ENCODE measurements around the gene XRCC4.
"Not testable (repeated sequence)": the region's sequence is repeated elsewhere in the genome, so short reads cannot be mapped to it uniquely, and the experiment has no call there.

XRCC4 gene

DNA sequence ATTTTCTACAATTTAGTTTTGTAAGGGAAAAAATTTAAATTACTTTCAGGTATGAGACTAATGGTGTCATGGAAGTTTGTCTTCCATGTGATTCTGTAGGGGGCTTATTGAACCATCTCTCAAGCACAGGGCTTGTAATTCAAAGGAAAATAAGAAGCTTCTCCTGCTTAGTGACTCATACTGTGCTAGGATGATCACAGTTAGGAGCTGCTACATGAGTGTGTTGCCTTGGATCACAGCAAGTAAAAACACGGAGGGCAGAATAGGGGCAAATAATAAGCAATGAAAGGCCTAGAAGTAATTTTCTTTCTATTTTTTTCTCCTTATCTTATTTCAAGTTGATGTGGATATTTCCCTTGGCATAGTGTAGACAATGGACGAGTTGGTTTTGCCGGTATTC, 29.1 kb upstream of the XRCC4 start:
- no peak overlapping the region for H3K9ac ChIP-seq (ENCODE audit: low read length)
- no peaks in the 10 kb centered on the region for H3K9me3 ChIP-seq (ENCODE audit: control insufficient read depth, insufficient read depth, low read depth, low read length)
- H3K4me1 ChIP-seq (ENCODE audit: control insufficient read depth, insufficient read depth, low read length) = no peaks in the 10 kb centered on the region
- no peaks in the 10 kb centered on the region for H3K27me3 ChIP-seq (ENCODE audit: control insufficient read depth, insufficient read depth, low read length)
- H3K4me3 ChIP-seq (ENCODE audit: low read depth, low read length) = no peak overlapping the region
- H3K27ac ChIP-seq (ENCODE audit: low read depth, low read length) = no peak overlapping the region
- H3K36me3 ChIP-seq (ENCODE audit: control insufficient read depth, insufficient read depth, low read length) = peaks cover 22% of the 10 kb centered on the region

DNA sequence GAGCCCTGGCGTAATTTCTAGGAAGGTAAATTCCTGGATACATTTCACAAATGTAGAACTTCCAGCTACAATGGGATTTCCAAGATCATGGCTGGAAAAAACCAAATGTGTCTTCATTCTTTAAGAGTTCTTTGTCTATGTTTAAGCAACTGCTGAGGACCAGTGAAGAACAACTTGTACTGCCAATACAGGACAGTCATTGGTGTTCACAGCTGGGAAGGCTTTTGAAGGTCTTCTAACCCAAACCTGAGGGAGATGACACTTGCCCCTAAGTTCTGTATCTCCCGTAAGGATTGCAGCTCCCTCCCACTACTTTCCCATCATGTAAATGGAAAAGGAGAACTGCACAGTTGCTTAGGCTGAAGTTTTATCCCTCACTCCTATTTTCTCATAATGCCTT, 28.5 kb upstream of the XRCC4 start:
- no peaks in the 10 kb centered on the region for H3K4me1 ChIP-seq (ENCODE audit: control insufficient read depth, insufficient read depth, low read length)
- H3K9ac ChIP-seq (ENCODE audit: low read length) = no peak overlapping the region
- H3K27ac ChIP-seq (ENCODE audit: low read depth, low read length) = no peak overlapping the region
- no peak overlapping the region for H3K4me3 ChIP-seq (ENCODE audit: low read depth, low read length)
- peaks cover 27% of the 10 kb centered on the region for H3K36me3 ChIP-seq (ENCODE audit: control insufficient read depth, insufficient read depth, low read length)
- H3K9me3 ChIP-seq (ENCODE audit: control insufficient read depth, insufficient read depth, low read depth, low read length) = no peaks in the 10 kb centered on the region
- no peaks in the 10 kb centered on the region for H3K27me3 ChIP-seq (ENCODE audit: control insufficient read depth, insufficient read depth, low read length)

DNA sequence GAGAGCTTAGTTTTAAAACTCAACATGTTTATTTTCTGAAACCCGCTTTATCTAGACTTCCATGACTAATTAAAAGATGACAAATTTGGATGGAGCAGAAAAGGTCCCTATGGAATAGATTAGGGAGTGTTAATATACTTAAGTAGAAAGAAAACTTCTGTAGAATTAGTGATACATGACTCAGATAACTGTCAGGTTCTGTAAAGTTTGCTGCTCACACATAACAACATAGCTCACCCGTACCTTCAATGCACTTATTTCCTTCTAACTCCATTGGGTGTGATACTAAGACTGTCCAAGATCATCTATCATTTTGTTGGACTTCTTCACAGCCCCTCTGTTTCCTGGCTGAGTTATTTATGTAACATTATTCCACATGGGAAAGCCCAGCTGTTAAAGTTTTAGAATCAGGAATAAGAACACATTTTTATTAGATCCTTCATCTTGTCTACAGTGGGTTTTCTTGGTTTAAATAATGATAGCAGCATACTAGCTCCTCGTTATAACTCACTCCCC, 27.9 kb upstream of the XRCC4 start:
- Histone ChIP-seq H3K4me1 (ENCODE audit: control insufficient read depth, insufficient read depth, low read length) (no peaks in the 10 kb centered on the region), H3K27me3 (ENCODE audit: control insufficient read depth, insufficient read depth, low read length) (no peaks in the 10 kb centered on the region), H3K4me3 (ENCODE audit: low read depth, low read length) (no peak overlapping the region), H3K27ac (ENCODE audit: low read depth, low read length) (no peak overlapping the region), H3K9ac (ENCODE audit: low read length) (no peak overlapping the region), H3K36me3 (ENCODE audit: control insufficient read depth, insufficient read depth, low read length) (peaks cover 33% of the 10 kb centered on the region), H3K9me3 (ENCODE audit: control insufficient read depth, insufficient read depth, low read depth, low read length) (no peaks in the 10 kb centered on the region)

DNA sequence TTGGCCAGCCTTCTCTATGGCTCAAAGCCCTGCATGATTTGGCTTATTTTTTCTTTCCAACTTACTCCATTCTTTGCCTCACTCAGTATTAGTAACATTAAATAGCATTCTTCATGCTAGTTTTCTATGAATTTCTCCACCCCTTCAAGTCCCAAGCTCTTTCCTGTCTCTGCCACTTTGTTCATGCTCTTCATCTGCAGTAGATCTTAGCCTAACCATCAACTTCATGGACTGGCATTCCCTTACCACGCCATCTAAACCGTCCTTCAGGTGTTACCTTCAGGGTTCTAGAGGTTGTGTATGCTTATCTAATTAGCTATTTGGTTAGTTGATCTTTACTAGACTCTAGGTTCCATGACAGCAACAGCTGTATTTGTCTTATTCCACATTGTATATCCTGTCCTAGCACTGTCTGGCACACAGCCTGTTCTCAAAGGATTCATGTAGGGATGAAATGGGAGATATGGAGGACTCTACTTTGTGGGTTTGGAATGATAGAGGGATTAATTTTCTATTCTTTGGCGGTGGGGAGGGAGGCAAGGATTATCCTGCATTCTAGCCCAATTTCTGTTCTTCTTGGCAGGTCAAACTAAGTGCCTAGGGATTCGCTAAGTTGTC, 26.5 kb upstream of the XRCC4 start:
- Histone ChIP-seq H3K27ac (ENCODE audit: low read depth, low read length) (no peak overlapping the region), H3K9ac (ENCODE audit: low read length) (no peak overlapping the region), H3K9me3 (ENCODE audit: control insufficient read depth, insufficient read depth, low read depth, low read length) (no peaks in the 10 kb centered on the region), H3K36me3 (ENCODE audit: control insufficient read depth, insufficient read depth, low read length) (peaks cover 45% of the 10 kb centered on the region), H3K27me3 (ENCODE audit: control insufficient read depth, insufficient read depth, low read length) (no peaks in the 10 kb centered on the region), H3K4me1 (ENCODE audit: control insufficient read depth, insufficient read depth, low read length) (no peaks in the 10 kb centered on the region), H3K4me3 (ENCODE audit: low read depth, low read length) (no peak overlapping the region)

DNA sequence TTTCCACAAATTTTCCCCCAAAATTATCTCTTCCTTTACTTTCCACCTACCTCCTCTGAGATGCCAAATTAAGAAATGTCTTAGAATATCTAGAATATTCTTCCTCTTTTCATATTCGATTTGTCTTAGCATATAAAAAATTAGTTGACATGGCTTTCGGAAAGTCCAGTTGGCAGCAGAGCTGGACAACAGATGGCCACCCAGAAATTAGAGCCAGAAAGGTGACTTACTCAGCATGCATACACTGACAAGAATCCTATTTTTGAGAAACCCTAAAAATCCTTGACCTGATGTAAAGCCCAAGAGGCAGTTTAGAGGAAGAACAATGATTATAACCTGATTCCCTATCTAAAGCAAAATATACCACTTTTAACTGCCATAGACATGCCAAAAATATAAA, 22.2 kb upstream of the XRCC4 start:
- no peaks in the 10 kb centered on the region for H3K27me3 ChIP-seq (ENCODE audit: control insufficient read depth, insufficient read depth, low read length)
- no peaks in the 10 kb centered on the region for H3K9me3 ChIP-seq (ENCODE audit: control insufficient read depth, insufficient read depth, low read depth, low read length)
- no peak overlapping the region for H3K4me3 ChIP-seq (ENCODE audit: low read depth, low read length)
- no peak overlapping the region for H3K9ac ChIP-seq (ENCODE audit: low read length)
- peaks cover 82% of the 10 kb centered on the region for H3K36me3 ChIP-seq (ENCODE audit: control insufficient read depth, insufficient read depth, low read length)
- H3K4me1 ChIP-seq (ENCODE audit: control insufficient read depth, insufficient read depth, low read length) = no peaks in the 10 kb centered on the region
- H3K27ac ChIP-seq (ENCODE audit: low read depth, low read length) = no peak overlapping the region

DNA sequence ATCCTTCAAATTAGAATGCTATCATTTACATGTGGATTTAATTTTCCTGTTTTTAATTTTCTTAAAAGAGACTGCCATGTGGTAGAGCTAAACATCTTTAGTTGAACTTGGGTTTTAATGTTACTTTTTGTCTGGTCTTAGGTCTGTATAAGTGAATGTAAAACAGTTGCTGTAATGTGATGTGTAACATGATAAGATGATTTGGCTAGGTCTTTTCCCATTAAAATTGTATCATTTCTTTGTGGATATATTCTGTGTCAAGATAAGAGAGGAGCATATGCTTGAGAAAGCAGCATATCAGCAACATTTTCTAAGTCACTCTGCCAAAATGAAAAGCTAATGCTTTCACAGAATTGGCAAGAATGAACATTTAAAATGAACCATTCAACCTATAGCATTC, 18.6 kb upstream of the XRCC4 start:
- Histone ChIP-seq H3K9me3 (ENCODE audit: control insufficient read depth, insufficient read depth, low read depth, low read length) (no peaks in the 10 kb centered on the region), H3K4me3 (ENCODE audit: low read depth, low read length) (no peak overlapping the region), H3K4me1 (ENCODE audit: control insufficient read depth, insufficient read depth, low read length) (no peaks in the 10 kb centered on the region), H3K36me3 (ENCODE audit: control insufficient read depth, insufficient read depth, low read length) (peaks cover 88% of the 10 kb centered on the region), H3K9ac (ENCODE audit: low read length) (no peak overlapping the region), H3K27me3 (ENCODE audit: control insufficient read depth, insufficient read depth, low read length) (no peaks in the 10 kb centered on the region), H3K27ac (ENCODE audit: low read depth, low read length) (no peak overlapping the region)

DNA sequence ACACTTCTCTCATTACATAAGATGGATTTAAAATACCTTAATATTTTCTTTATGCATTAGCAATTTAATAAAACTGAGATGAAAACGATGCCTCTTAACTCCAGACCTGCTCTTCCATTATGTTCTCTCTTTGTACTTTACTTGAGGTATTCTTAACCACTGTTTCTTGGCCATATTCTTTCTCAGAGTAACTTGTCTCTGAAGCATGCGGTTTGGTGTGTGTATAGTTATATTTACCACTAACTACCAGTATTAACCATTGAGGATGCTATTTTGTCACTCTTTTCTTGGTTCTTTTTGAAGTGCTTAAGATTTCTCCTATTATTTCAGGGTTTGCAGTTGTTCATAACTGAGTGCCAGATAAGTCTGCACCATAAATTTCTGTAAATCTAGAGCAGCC, 18.0 kb upstream of the XRCC4 start:
- Histone ChIP-seq H3K36me3 (ENCODE audit: control insufficient read depth, insufficient read depth, low read length) (peaks cover 85% of the 10 kb centered on the region), H3K4me1 (ENCODE audit: control insufficient read depth, insufficient read depth, low read length) (no peaks in the 10 kb centered on the region), H3K9ac (ENCODE audit: low read length) (no peak overlapping the region), H3K27me3 (ENCODE audit: control insufficient read depth, insufficient read depth, low read length) (no peaks in the 10 kb centered on the region), H3K4me3 (ENCODE audit: low read depth, low read length) (no peak overlapping the region), H3K9me3 (ENCODE audit: control insufficient read depth, insufficient read depth, low read depth, low read length) (no peaks in the 10 kb centered on the region), H3K27ac (ENCODE audit: low read depth, low read length) (no peak overlapping the region)

DNA sequence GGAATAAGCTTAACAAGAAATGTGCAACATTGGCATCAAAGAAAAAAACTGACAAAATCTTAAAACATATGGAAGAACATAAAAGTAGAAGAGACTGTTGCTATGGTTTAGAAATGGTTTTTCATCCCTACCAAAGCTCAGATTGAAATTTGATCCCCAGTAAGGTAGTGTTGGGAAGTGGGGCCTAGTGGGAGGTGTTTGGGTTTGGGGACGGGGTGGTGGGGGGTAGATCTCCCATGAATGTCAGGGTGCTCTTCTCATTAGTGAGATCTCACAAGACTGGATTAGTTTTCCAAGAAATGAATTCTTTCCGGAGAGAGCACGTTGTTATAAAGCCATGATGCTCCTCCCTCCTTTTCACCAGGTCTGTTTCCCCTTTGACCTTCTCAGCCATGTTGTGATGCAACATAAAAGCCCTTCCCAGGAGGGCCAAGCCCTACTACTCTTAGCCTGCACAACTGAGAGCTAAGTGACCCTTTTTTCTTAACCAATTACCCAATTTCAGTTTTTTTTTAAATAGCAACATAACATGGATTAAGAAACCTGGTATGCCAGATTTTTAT, 10.7 kb upstream of the XRCC4 start:
- Histone ChIP-seq H3K9ac (ENCODE audit: low read length) (no peak overlapping the region), H3K4me3 (ENCODE audit: low read depth, low read length) (no peak overlapping the region), H3K36me3 (ENCODE audit: control insufficient read depth, insufficient read depth, low read length) (peaks cover 28% of the 10 kb centered on the region), H3K27ac (ENCODE audit: low read depth, low read length) (no peak overlapping the region), H3K4me1 (ENCODE audit: control insufficient read depth, insufficient read depth, low read length) (peaks cover 23% of the 10 kb centered on the region; the same call in 1 of the 2 replicates), H3K27me3 (ENCODE audit: control insufficient read depth, insufficient read depth, low read length) (no peaks in the 10 kb centered on the region), H3K9me3 (ENCODE audit: control insufficient read depth, insufficient read depth, low read depth, low read length) (no peaks in the 10 kb centered on the region)

DNA sequence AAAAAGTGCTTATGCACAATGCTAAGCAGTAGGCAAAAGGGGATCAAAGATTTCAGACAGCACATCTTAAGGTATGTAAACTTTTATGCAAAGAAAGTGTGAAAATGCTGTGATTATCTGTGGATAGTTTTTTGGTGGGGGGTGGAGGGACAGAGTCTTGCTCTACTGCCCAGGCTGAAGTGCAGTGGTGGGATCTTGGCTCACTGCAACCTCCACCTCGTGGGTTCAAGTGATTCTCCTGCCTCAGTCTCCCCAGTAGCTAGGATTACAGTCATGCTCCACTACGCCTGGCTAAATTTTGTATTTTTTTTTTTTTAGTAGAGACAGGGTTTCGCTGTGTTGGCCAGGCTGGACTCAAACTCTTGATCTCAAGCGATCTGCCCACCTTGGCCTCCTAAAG, 10.0 kb upstream of the XRCC4 start:
- not testable (repeated sequence) for H3K9me3 ChIP-seq (ENCODE audit: control insufficient read depth, insufficient read depth, low read depth, low read length); H3K4me3 ChIP-seq (ENCODE audit: low read depth, low read length); H3K9ac ChIP-seq (ENCODE audit: low read length); H3K27ac ChIP-seq (ENCODE audit: low read depth, low read length); H3K27me3 ChIP-seq (ENCODE audit: control insufficient read depth, insufficient read depth, low read length)
- H3K4me1 ChIP-seq (ENCODE audit: control insufficient read depth, insufficient read depth, low read length) = peaks cover 28% of the 10 kb centered on the region; the same call in 1 of the 2 replicates
- H3K36me3 ChIP-seq (ENCODE audit: control insufficient read depth, insufficient read depth, low read length) = peaks cover 20% of the 10 kb centered on the region

DNA sequence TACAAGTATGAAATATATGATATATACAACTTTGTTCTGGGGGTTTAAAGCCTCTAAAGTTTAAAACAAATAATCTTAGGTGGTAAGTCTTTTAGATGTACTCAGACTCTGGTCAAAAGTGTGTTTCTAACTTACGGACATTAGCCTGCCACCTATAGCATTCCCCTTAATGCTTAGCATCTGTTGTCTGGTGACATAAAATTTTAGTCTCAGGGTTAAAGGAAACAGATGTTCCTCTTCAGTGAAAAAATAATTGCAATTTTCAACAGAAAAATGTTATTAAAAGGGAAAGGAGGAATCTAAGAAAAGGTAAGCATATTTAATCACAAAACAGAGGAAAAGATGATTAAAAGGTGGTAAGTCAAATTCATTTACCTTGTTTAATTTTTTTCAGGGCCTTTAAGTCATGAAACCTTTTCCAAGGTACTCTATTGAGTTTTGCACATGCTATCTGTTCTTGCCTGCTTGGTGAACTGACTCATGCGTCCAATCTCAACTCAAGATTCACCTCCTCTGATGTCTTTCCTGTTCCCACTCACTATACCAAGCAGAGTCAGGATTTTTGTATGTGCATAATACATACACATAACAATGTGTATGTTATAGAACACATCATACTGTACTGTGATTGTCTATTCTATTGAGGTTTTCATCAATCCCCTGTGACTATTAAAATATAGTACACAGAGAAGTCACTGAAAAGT, 8.1 kb upstream of the XRCC4 start:
- H3K36me3 ChIP-seq (ENCODE audit: control insufficient read depth, insufficient read depth, low read length) = peaks cover 9% of the 10 kb centered on the region
- H3K4me3 ChIP-seq (ENCODE audit: low read depth, low read length) = no peak overlapping the region
- peaks cover 28% of the 10 kb centered on the region; the same call in 1 of the 2 replicates for H3K4me1 ChIP-seq (ENCODE audit: control insufficient read depth, insufficient read depth, low read length)
- no peak overlapping the region for H3K27ac ChIP-seq (ENCODE audit: low read depth, low read length)
- no peaks in the 10 kb centered on the region for H3K9me3 ChIP-seq (ENCODE audit: control insufficient read depth, insufficient read depth, low read depth, low read length)
- H3K27me3 ChIP-seq (ENCODE audit: control insufficient read depth, insufficient read depth, low read length) = no peaks in the 10 kb centered on the region
- no peak overlapping the region for H3K9ac ChIP-seq (ENCODE audit: low read length)
